CD14-positive monocyte (primary cell): Measurements from ENCODE around the gene ZNF778. TPM values are rescaled to one million over a fixed set of nuclear protein-coding genes. Genes with fewer than 3 reads are reported as not detected.

ENCODE experiments used
- DNase-seq, 3 donors: peaks; one replicate each; pipeline ENCODE4 v3.0.0-alpha.2; 2011 to 2022
- H2AFZ ChIP-seq: 2 replicates; pipeline ENCODE4 v1.6.0; 2012; ENCODE audit warnings: mild to moderate bottlenecking, low read depth, low read length, inconsistent platforms; ENCODE audit not compliant: insufficient read depth, poor library complexity, severe bottlenecking
- H3K27ac ChIP-seq, 2 donors: 1 replicate in 1 of 2; 2 replicates in 1 of 2; pipeline ENCODE4 v1.5.1; 2012 to 2013; ENCODE audit warnings: low read length in 2 of 2, control low read depth in 1 of 2, inconsistent platforms in 1 of 2, low read depth in 1 of 2, mild to moderate bottlenecking in 1 of 2
- H3K27me3 ChIP-seq, 2 donors: one replicate each; pipeline versions ENCODE4 v1.6.0 to v1.6.1; 2011 to 2013; ENCODE audit warnings: low read length in 2 of 2; ENCODE audit not compliant: control insufficient read depth in 2 of 2, insufficient read depth in 2 of 2
- H3K36me3 ChIP-seq, 2 donors: replicated peaks in 1 of 2; 1 replicate in 1 of 2; 2 replicates in 1 of 2; pipeline versions ENCODE4 v1.5.1 to v1.6.1; 2012 to 2013; ENCODE audit warnings: low read length in 2 of 2, control low read depth in 1 of 2, inconsistent platforms in 1 of 2, mild to moderate bottlenecking in 1 of 2; ENCODE audit not compliant: insufficient read depth in 2 of 2, control insufficient read depth in 1 of 2
- H3K4me1 ChIP-seq, 2 donors: 1 replicate in 1 of 2; 2 replicates in 1 of 2; pipeline versions ENCODE4 v1.5.1 to v1.6.1; 2012 to 2013; ENCODE audit warnings: low read length in 2 of 2, control low read depth in 1 of 2, inconsistent platforms in 1 of 2, mild to moderate bottlenecking in 1 of 2, moderate library complexity in 1 of 2; ENCODE audit not compliant: insufficient read depth in 2 of 2, control insufficient read depth in 1 of 2
- H3K4me2 ChIP-seq: replicated peaks from 2 replicates; pipeline ENCODE3; 2012; ENCODE audit warnings: low read length, moderate library complexity, mild to moderate bottlenecking; ENCODE audit not compliant: poor library complexity, severe bottlenecking; ENCODE audit errors: extremely low read depth
- H3K4me3 ChIP-seq, 3 experiments: fragments of 200-600 bp in 1 of 3; sonication (generic) in 1 of 3; replicated peaks in 1 of 3; 1 replicate in 2 of 3; 2 replicates in 1 of 3; pipeline ENCODE4 v1.5.1; 2011 to 2013; ENCODE audit warnings: low read length in 3 of 3, mild to moderate bottlenecking in 3 of 3, control low read depth in 2 of 3, low read depth in 2 of 3, inconsistent platforms in 1 of 3, moderate library complexity in 1 of 3
- H3K79me2 ChIP-seq: 2 replicates; pipeline ENCODE4 v1.6.0; 2012; ENCODE audit warnings: mild to moderate bottlenecking, control low read depth, inconsistent platforms, low read length, moderate library complexity; ENCODE audit not compliant: insufficient read depth
- H3K9ac ChIP-seq: 2 replicates; pipeline ENCODE4 v1.6.0; 2017; ENCODE audit warnings: low read length, mild to moderate bottlenecking; ENCODE audit not compliant: insufficient read depth, poor library complexity, severe bottlenecking
- H3K9me3 ChIP-seq, 2 donors: replicated peaks in 1 of 2; 1 replicate in 1 of 2; 2 replicates in 1 of 2; pipeline versions ENCODE4 v1.5.1 to v1.6.1; 2012 to 2013; ENCODE audit warnings: low read length in 2 of 2, control low read depth in 1 of 2; ENCODE audit not compliant: control insufficient read depth in 1 of 2, insufficient read depth in 1 of 2
- H4K20me1 ChIP-seq: 2 replicates; pipeline ENCODE4 v1.6.0; 2012; ENCODE audit warnings: mild to moderate bottlenecking, low read length, control low read depth, moderate library complexity; ENCODE audit not compliant: insufficient read depth
- H3K27ac Mint-ChIP-seq, 7 donors: one replicate each; pipeline ENCODE4 v1.8.0; 2020; ENCODE audit warnings: mild to moderate bottlenecking in 7 of 7, mixed read lengths in 7 of 7, moderate library complexity in 6 of 7, inconsistent platforms in 2 of 7
- H3K27me3 Mint-ChIP-seq, 3 donors: one replicate each; pipeline ENCODE4 v1.8.0; 2021 to 2022; ENCODE audit warnings: low read depth in 3 of 3, mild to moderate bottlenecking in 3 of 3, mixed read lengths in 3 of 3, moderate library complexity in 3 of 3, inconsistent platforms in 1 of 3
- H3K36me3 Mint-ChIP-seq, 2 donors: one replicate each; pipeline ENCODE4 v1.8.0; 2020; ENCODE audit warnings: mixed read lengths in 2 of 2, inconsistent platforms in 1 of 2, mild to moderate bottlenecking in 1 of 2
- H3K4me1 Mint-ChIP-seq: one replicate; pipeline ENCODE4 v1.8.0; 2020; ENCODE audit warnings: mild to moderate bottlenecking, mixed read lengths
- H3K4me3 Mint-ChIP-seq, 2 donors: one replicate each; pipeline ENCODE4 v1.8.0; 2020; ENCODE audit warnings: mild to moderate bottlenecking in 2 of 2, mixed read lengths in 2 of 2, moderate library complexity in 1 of 2
- H3K9me3 Mint-ChIP-seq, 7 donors: one replicate each; pipeline ENCODE4 v1.8.0; 2020 to 2022; ENCODE audit warnings: mixed read lengths in 7 of 7, mild to moderate bottlenecking in 6 of 7, moderate library complexity in 6 of 7, inconsistent platforms in 2 of 7
- CTCF ChIP-seq: fragments of 200-600 bp; IDR thresholded peaks from one replicate; pipeline ENCODE4 v1.8.0; 2022; ENCODE audit warnings: antibody characterized with exemption, mild to moderate bottlenecking
- WGBS: methylation state at CpG from one replicate; pipeline ENCODE4 v1.1.5; 2013; ENCODE audit warnings: missing lambda C conversion rate; ENCODE audit not compliant: insufficient coverage; 5-methylcytosine and 5-hydroxymethylcytosine counted together
- intact Hi-C, 2 donors: fragments of 100-400 bp; cut with micrococcal nuclease; formaldehyde crosslinking; loops; one replicate each; pipeline versions ENCODE4 v1.15.0 to v1.15.1; 2023
- polyA plus RNA-seq, 3 donors: library from polyadenylated mRNA; depleted of rRNA in 1 of 3; unstranded in 2 of 3; stranded (reverse) in 1 of 3; fragments of 300-500 nt in 2 of 3; fragments of >200 nt in 1 of 3; fragmentation: Illumina TruSeq in 2 of 3; gene quantifications; 1 replicate in 2 of 3; 2 replicates in 1 of 3; pipeline ENCODE4 v1.2.3, GENCODE V29; 2012 to 2021

The ZNF778 gene
- polyA plus RNA-seq, 3 donors: 0.51 to 9.0 (median 0.60) TPM

DNA sequence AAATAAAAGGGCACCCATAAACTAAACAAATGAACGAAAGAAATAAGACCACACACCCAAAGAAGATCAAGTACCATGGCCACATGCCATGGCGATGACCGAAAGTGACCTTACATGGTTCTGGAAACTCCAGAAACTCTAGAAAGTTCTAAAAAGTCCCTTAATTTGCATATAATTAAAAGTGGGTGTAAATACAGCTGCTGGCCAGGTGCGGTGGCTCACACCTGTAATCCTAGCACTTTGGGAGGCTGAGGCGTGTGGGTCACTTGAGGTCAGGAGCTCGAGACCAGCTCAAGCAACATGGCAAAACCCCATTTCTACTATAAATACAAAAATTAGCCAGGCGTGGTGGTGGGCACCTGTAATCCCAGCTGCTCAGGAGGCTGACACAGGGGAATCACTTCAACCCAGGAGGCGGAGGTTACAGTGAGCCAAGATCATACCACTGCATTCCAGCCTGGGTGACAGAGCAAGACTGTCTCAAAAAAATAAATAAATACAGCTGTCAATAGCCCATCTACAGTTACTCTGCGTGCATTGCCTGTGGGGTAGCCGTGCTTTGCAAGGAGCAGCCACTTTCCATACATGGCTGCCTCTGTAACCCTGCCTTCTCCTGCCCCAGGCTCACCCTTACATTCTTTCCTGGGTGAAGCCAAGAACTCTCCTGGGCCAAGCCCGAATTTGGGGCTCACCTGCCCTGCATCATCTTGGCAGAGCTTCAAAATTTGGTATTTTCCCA, 7.2 kb upstream of the ZNF778 start:
- Histone ChIP-seq H3K27ac (no peak overlapping the region), H3K4me3 (no peak overlapping the region), H3K9ac (no peak overlapping the region), H3K36me3 (no peaks in the 10 kb centered on the region), H3K9me3 (no peaks in the 10 kb centered on the region), H3K27me3 (peaks cover 0 to 2% of the 10 kb centered on the region in 2 donors), H3K4me1 (no peaks in the 10 kb centered on the region), H3K79me2 (no peaks in the 10 kb centered on the region), H2AFZ (no peak overlapping the region), H4K20me1 (no peaks in the 10 kb centered on the region), H3K4me2 (no peak overlapping the region)
- H3K36me3 Mint-ChIP-seq: no peaks in the 10 kb centered on the region
- 86% methylated on average over 7 of the region's 11 CpGs for WGBS
- no peak for DNase-seq
- peaks cover 11 to 23% (median 11%) of the 10 kb centered on the region in 3 donors for H3K27me3 Mint-ChIP-seq
- intact Hi-C loops: loop anchor here in 1 of 2 donors (10.0 kb wide), 2 partner anchors 356 to 396 kb away; partner anchors contain the start of genes APRT, GALNS and TRAPPC2L
- H3K4me1 Mint-ChIP-seq: no peaks in the 10 kb centered on the region
- H3K4me3 Mint-ChIP-seq: no peak overlapping the region
- H3K9me3 Mint-ChIP-seq: peaks cover 0 to 2% (median 0%) of the 10 kb centered on the region in 7 donors
- TF ChIP-seq CTCF: no peak
- no peak overlapping the region for H3K27ac Mint-ChIP-seq

- H3K9me3 ChIP-seq: no peaks in the 10 kb centered on the region
- H3K27me3 ChIP-seq: peaks cover 0 to 2% of the 10 kb centered on the region in 2 donors
- TF ChIP-seq CTCF: no peak
- no peaks in the 10 kb centered on the region for H4K20me1 ChIP-seq
- H3K4me1 Mint-ChIP-seq: no peaks in the 10 kb centered on the region
- H3K27ac Mint-ChIP-seq: peak overlapping the region in 1 of 7 donors; percentile 13
- H3K36me3 Mint-ChIP-seq: no peaks in the 10 kb centered on the region
- H3K4me2 ChIP-seq: no peak overlapping the region
- DNase-seq: no peak
- H3K27me3 Mint-ChIP-seq: peaks cover 8 to 21% (median 11%) of the 10 kb centered on the region in 3 donors
- intact Hi-C loops: loop anchor here in 1 of 2 donors (10.0 kb wide), 2 partner anchors 356 to 396 kb away; partner anchors contain the start of genes APRT, GALNS and TRAPPC2L
- H3K36me3 ChIP-seq: no peaks in the 10 kb centered on the region
- no peaks in the 10 kb centered on the region for H3K79me2 ChIP-seq
- no peak overlapping the region for H2AFZ ChIP-seq
- H3K4me3 Mint-ChIP-seq: no peak overlapping the region
- WGBS: 94% methylated on average over 11 of the region's 15 CpGs
- no peak overlapping the region for H3K4me3 ChIP-seq
- H3K27ac ChIP-seq: no peak overlapping the region
- no peaks in the 10 kb centered on the region for H3K4me1 ChIP-seq
- no peak overlapping the region for H3K9ac ChIP-seq
- peaks cover 0 to 2% (median 0%) of the 10 kb centered on the region in 7 donors for H3K9me3 Mint-ChIP-seq
These were observed 6.5 kb upstream of the ZNF778 start for GRCh38 chr16:89210904-89211515.
